SH-SY5Y (cell line): ENCODE results near the gene SRGAP3.

ENCODE experiments used
- GATA2 ChIP-seq: IDR thresholded peaks from 2 replicates; pipeline ENCODE4 v1.6.1; 2011; ENCODE audit warnings: mild to moderate bottlenecking, low read depth, low read length
- GATA3 ChIP-seq: IDR thresholded peaks from 2 replicates; pipeline ENCODE4 v1.6.1; 2011; ENCODE audit warnings: low read depth, mild to moderate bottlenecking, low read length, moderate library complexity

GRCh38 chr3:8952130-8952529, 297.3 kb downstream of the SRGAP3 start:
- TF ChIP-seq GATA3 (no peak), GATA2 (no peak)
